CD8-positive, alpha-beta memory T cell (primary cell): ENCODE results near the gene NUDT16L1. TPM values are rescaled to one million over a fixed set of nuclear protein-coding genes. Genes with fewer than 3 reads are reported as not detected.

ENCODE experiments used
- CTCF ChIA-PET: fragments of 350-600 bp; sonication (Branson Sonifier 250); formaldehyde crosslinking; loops from one replicate; lab custom pipeline; 2021; ENCODE audit warnings: antibody characterized with exemption; lab: Charles Lee
- POLR2A ChIA-PET: fragments of 350-600 bp; sonication (Branson Sonifier 250); formaldehyde crosslinking; loops from one replicate; lab custom pipeline; 2021; ENCODE audit warnings: antibody characterized with exemption; lab: Charles Lee
- DNase-seq, 5 donors: peaks; one replicate each; pipeline versions ENCODE4 v3.0.0 to v3.0.0-alpha.2; 2020 to 2022; ENCODE audit warnings: mixed read lengths in 1 of 5
- H3K27ac ChIP-seq: one replicate; pipeline ENCODE4 v1.7.0; 2013; ENCODE audit warnings: low read depth, mild to moderate bottlenecking, low read length, moderate library complexity
- H3K27me3 ChIP-seq: 2 replicates; pipeline ENCODE4 v1.7.0; 2013; ENCODE audit warnings: low read length, mild to moderate bottlenecking; ENCODE audit not compliant: insufficient read depth, poor library complexity, severe bottlenecking
- H3K36me3 ChIP-seq: 2 replicates; pipeline ENCODE4 v1.7.0; 2013; ENCODE audit warnings: mild to moderate bottlenecking, low read length, moderate library complexity; ENCODE audit not compliant: insufficient read depth
- H3K4me1 ChIP-seq: 2 replicates; pipeline ENCODE4 v1.7.0; 2013; ENCODE audit warnings: mild to moderate bottlenecking, low read length, moderate library complexity; ENCODE audit not compliant: insufficient read depth
- H3K4me3 ChIP-seq: 2 replicates; pipeline ENCODE4 v1.7.0; 2013; ENCODE audit warnings: mild to moderate bottlenecking, low read length
- H3K9me3 ChIP-seq: 2 replicates; pipeline ENCODE4 v1.7.0; 2013; ENCODE audit warnings: mild to moderate bottlenecking, low read length
- H3K27ac Mint-ChIP-seq, 8 donors: one replicate each; pipeline ENCODE4 v1.8.0; 2020 to 2021; ENCODE audit warnings: mixed read lengths in 8 of 8, mild to moderate bottlenecking in 6 of 8, inconsistent platforms in 3 of 8, moderate library complexity in 3 of 8
- H3K27me3 Mint-ChIP-seq, 2 donors: one replicate each; pipeline ENCODE4 v1.8.0; 2020 to 2021; ENCODE audit warnings: mixed read lengths in 2 of 2, mild to moderate bottlenecking in 1 of 2, moderate library complexity in 1 of 2
- H3K36me3 Mint-ChIP-seq, 3 donors: one replicate each; pipeline ENCODE4 v1.8.0; 2020 to 2021; ENCODE audit warnings: mixed read lengths in 3 of 3, inconsistent platforms in 1 of 3, mild to moderate bottlenecking in 1 of 3
- H3K4me1 Mint-ChIP-seq, 3 donors: one replicate each; pipeline ENCODE4 v1.8.0; 2020 to 2021; ENCODE audit warnings: mixed read lengths in 3 of 3, inconsistent platforms in 1 of 3, mild to moderate bottlenecking in 1 of 3
- H3K4me3 Mint-ChIP-seq, 7 donors: one replicate each; pipeline ENCODE4 v1.8.0; 2020 to 2021; ENCODE audit warnings: mixed read lengths in 7 of 7, mild to moderate bottlenecking in 6 of 7, moderate library complexity in 4 of 7, inconsistent platforms in 2 of 7
- H3K9me3 Mint-ChIP-seq, 5 donors: one replicate each; pipeline ENCODE4 v1.8.0; 2020 to 2022; ENCODE audit warnings: mixed read lengths in 5 of 5, mild to moderate bottlenecking in 3 of 5, moderate library complexity in 2 of 5, inconsistent platforms in 1 of 5
- polyA plus RNA-seq: library from polyadenylated mRNA; unstranded; fragments of 300-500 nt; fragmentation: Illumina TruSeq; gene quantifications from one replicate; pipeline ENCODE4 v1.2.3, GENCODE V29; 2021
- total RNA-seq, 2 experiments: library from RNA; stranded (reverse); gene quantifications; one replicate each; pipeline ENCODE4 v1.2.3, GENCODE V29; 2021

The NUDT16L1 gene
- total and polyA plus RNA-seq, 3 experiments from 2014 or later, result 40.6 to 89.2 (median 47.7) TPM

DNA sequence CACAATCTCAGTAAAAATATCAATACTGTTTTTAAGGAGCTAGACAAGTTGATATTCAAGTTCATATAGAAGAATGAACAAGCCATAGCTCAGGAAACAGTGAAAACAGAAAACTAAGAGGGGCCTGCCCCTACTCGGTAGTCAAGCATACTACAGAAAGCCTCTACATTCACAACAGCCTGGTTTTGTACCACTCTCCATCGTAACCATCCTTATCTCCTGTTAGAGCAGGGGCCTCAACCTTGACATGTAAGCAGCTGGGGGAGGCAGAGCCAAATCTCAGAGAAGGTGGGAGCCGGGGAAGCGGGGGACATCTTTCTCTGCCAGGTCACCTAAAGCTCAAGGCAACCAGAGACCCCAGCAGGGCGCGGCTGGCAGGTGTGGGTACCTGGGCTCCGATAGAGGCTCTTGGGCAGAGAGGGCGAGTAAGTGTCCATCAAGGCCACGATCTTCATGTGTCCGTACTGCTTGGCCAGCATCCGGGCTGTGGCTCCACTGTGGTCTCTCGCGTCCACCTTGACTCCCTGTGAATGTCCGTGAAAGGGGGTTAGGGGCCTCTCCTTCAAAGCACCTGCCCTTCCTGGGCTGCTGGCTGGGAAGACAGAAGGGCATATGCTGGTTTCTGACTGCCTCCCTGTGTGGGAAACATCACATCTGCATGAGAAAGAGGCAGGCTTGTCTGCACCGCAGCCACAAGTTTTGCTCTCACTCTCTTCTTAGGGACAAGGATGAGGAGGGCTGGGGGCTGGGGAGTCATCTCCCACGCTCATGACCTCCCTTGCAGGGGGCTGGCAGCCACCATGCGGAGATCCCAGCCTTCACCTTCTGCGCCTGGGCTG lies 20.5 kb downstream of the NUDT16L1 start:
- H3K36me3 ChIP-seq, result peaks cover 9% of the 10 kb centered on the region
- Mint-ChIP-seq H3K27me3 (no peaks in the 10 kb centered on the region), H3K4me1 (peaks cover 0 to 4% (median 0%) of the 10 kb centered on the region in 3 donors), H3K4me3 (no peak overlapping the region), H3K36me3 (peaks cover 0 to 58% (median 13%) of the 10 kb centered on the region in 3 donors), H3K9me3 (no peaks in the 10 kb centered on the region), H3K27ac (no peak overlapping the region)
- POLR2A ChIA-PET, result interaction anchor here (0.5 to 1.5 kb wide), 2 partner anchors 8 to 20 kb away, joined by 4 to 6 read pairs; partner anchors contain the start of gene NUDT16L1
- H3K9me3 ChIP-seq, result no peaks in the 10 kb centered on the region
- H3K27ac ChIP-seq, result no peak overlapping the region
- no peaks in the 10 kb centered on the region for H3K4me1 ChIP-seq
- H3K4me3 ChIP-seq, result no peak overlapping the region
- DNase-seq, result no peak
- H3K27me3 ChIP-seq, result no peaks in the 10 kb centered on the region
- CTCF ChIA-PET, result no interaction called here

DNA sequence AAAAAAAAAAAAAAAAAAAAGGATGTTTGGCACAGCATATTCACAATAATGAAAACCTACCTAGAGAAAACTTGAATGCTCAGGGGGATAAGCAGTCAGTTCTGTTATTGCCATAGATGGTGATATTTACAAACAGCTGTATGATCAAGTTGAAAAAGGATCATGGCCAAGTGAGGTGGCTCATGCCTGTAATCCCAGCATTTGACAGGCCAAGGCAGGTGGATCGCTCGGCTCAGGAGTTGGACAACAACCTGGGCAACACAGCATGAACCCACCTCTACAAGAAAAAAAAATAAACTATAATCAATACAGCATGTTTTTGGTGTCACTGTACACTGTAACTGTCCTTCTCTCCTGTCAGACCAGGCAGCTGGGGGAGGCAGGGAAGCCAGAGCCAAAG lies 21.6 kb downstream of the NUDT16L1 start:
- Histone ChIP-seq H3K36me3 (peaks cover 7% of the 10 kb centered on the region), H3K4me1 (no peaks in the 10 kb centered on the region), H3K27me3 (no peaks in the 10 kb centered on the region), H3K4me3 (no peak overlapping the region), H3K27ac (no peak overlapping the region), H3K9me3 (no peaks in the 10 kb centered on the region)
- DNase-seq, result no peak
- no peaks in the 10 kb centered on the region for H3K9me3 Mint-ChIP-seq
- H3K36me3 Mint-ChIP-seq, result peaks cover 0 to 54% (median 10%) of the 10 kb centered on the region in 3 donors
- CTCF ChIA-PET, result no interaction called here
- POLR2A ChIA-PET, result interaction anchor here (1.5 kb wide), 1 partner anchor 21 kb away, joined by 4 read pairs; the partner anchor contains the start of gene NUDT16L1
- H3K4me3 Mint-ChIP-seq, result no peak overlapping the region
- H3K4me1 Mint-ChIP-seq, result peaks cover 0 to 4% (median 0%) of the 10 kb centered on the region in 3 donors
- H3K27me3 Mint-ChIP-seq, result no peaks in the 10 kb centered on the region
- H3K27ac Mint-ChIP-seq, result no peak overlapping the region

DNA sequence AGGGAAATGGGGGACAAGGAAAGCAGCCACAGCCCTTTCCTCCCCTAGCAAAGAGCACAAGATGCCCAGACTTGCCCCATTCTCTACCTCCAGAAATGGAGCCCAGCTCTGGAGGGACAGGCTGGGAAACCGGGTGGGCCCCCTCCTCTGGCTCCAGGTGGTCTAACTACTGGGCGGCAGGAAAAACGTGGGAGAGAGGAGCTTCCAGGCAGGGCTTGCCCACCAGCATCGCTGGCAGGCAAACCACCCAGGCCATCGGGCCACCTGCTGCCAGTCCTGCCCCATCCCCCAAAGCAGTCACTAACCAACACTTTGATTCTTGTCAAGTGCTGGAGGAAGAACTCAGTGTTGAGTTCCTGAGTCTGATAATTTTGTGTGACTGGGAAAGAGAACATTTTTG lies 25.1 kb downstream of the NUDT16L1 start:
- ChIA-PET CTCF (no interaction called here), POLR2A (no interaction called here)
- Mint-ChIP-seq H3K27me3 (no peaks in the 10 kb centered on the region), H3K27ac (no peak overlapping the region), H3K36me3 (peaks cover 0 to 46% (median 8%) of the 10 kb centered on the region in 3 donors), H3K4me3 (no peak overlapping the region), H3K4me1 (peaks cover 0 to 4% (median 0%) of the 10 kb centered on the region in 3 donors), H3K9me3 (no peaks in the 10 kb centered on the region)
- DNase-seq, result no peak
- Histone ChIP-seq H3K4me1 (no peaks in the 10 kb centered on the region), H3K36me3 (no peaks in the 10 kb centered on the region), H3K27me3 (no peaks in the 10 kb centered on the region), H3K27ac (no peak overlapping the region), H3K9me3 (no peaks in the 10 kb centered on the region), H3K4me3 (no peak overlapping the region)

DNA sequence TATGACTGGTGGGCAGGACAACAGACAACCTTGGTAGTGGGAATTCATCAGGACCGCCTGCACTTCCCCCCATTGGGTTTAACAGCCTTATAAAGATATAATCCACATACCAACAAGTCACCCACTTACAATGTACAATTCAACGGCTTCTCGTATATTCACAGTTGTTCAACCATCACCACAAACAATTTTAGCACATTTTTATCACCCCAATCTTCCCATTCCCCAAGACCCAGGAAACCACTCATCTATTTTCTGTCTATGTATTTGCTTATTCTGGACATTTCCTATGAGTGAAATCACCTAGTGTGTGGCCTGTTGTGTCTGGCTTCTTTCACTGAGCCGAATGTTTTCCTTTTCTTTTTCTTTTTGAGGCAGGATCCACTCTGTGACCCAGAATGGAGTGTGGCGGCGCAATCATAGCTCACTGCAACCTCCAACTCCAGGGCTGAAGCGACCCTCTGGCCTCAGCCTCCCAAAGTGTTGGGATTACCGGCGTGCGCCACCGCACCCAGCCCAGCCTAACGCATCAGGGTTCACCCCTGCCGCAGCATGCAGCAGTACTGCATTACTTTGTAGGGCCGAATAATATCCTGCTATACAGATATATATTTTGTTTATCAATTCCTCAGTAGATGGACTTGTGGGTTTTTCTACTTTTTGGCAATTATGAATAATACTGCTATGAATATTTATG lies 29.9 kb downstream of the NUDT16L1 start:
- no peaks in the 10 kb centered on the region for H3K4me1 ChIP-seq
- H3K36me3 ChIP-seq, result peaks cover 11% of the 10 kb centered on the region
- Mint-ChIP-seq H3K4me3 (no peak overlapping the region), H3K27ac (peak overlapping the region in 1 of 8 donors; percentile 20), H3K9me3 (no peaks in the 10 kb centered on the region), H3K4me1 (peaks cover 0 to 1% (median 0%) of the 10 kb centered on the region in 3 donors), H3K27me3 (no peaks in the 10 kb centered on the region), H3K36me3 (peaks cover 0 to 52% (median 11%) of the 10 kb centered on the region in 3 donors)
- ChIA-PET CTCF (interaction anchor here (1.1 kb wide), 1 partner anchor 11 kb away, joined by 3 read pairs; the partner anchor contains the start of gene DNAAF8), POLR2A (no interaction called here)
- no peaks in the 10 kb centered on the region for H3K9me3 ChIP-seq
- H3K27me3 ChIP-seq, result no peaks in the 10 kb centered on the region
- DNase-seq, result no peak
- H3K4me3 ChIP-seq, result no peak overlapping the region
- no peak overlapping the region for H3K27ac ChIP-seq

DNA sequence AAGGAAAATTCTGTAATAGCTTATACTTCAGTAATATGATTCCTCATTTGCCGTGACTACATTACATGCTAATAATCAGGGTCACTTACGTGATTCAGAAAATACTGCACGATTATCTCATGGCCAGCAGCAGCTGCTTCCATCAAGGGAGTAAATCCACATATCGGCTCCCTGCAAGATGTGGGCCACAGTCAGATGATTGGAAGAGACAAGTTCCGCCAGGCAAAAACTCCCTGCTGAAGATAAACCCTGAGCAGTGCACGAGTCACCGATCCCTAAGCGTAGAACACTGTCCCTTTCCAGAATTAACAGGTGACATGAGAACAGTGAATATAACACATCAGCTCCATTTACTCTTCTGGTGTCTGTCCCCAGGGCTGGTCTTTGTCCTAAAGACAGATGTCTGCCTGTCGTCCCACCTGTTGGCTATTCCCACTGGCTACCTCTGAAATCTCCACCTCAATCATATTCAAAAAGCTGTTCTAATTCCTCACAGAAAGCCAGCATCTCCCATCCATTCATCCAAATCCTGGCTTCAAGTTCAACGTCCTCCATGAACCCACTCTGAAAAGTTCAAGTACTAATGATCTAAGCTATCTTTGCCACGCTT lies 31.4 kb downstream of the NUDT16L1 start:
- POLR2A ChIA-PET, result no interaction called here
- CTCF ChIA-PET, result interaction anchor here (0.6 kb wide), 1 partner anchor 9 kb away, joined by 5 read pairs; no protein-coding TSS in a partner anchor
- Histone ChIP-seq H3K36me3 (peaks cover 11% of the 10 kb centered on the region), H3K4me3 (no peak overlapping the region), H3K27ac (no peak overlapping the region), H3K4me1 (no peaks in the 10 kb centered on the region), H3K9me3 (no peaks in the 10 kb centered on the region), H3K27me3 (no peaks in the 10 kb centered on the region)
- Mint-ChIP-seq H3K4me1 (peaks cover 0 to 4% (median 0%) of the 10 kb centered on the region in 3 donors), H3K4me3 (no peak overlapping the region), H3K27me3 (no peaks in the 10 kb centered on the region), H3K36me3 (peaks cover 0 to 55% (median 15%) of the 10 kb centered on the region in 3 donors), H3K27ac (peak overlapping the region in 2 of 8 donors; percentile 20 to 85), H3K9me3 (no peaks in the 10 kb centered on the region)
- no peak for DNase-seq

DNA sequence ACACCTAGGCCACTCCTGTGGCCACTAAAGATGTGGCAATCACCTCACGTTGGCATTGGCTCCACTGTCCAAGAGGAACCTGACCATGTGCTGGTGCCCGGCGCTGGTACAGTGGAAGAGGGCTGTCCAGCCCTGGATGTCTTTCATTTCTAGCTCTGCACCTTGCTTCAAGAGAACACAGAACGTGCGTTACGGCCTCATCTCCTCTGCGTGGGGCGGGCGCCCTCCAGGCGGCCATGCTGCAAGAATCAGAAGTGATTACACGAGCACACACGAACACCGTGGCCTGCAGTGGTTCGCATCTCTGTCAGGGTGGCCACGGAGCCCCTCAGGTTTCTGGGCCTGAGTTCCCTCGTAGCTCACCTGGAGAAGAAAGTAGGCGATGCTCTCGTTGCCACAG lies 33.3 kb downstream of the NUDT16L1 start:
- ChIA-PET POLR2A (no interaction called here), CTCF (no interaction called here)
- Histone ChIP-seq H3K4me1 (no peaks in the 10 kb centered on the region), H3K36me3 (peaks cover 17% of the 10 kb centered on the region), H3K27ac (no peak overlapping the region), H3K9me3 (no peaks in the 10 kb centered on the region), H3K27me3 (no peaks in the 10 kb centered on the region), H3K4me3 (no peak overlapping the region)
- Mint-ChIP-seq H3K4me1 (peaks cover 4% of the 10 kb centered on the region in 3 donors), H3K36me3 (peaks cover 0 to 62% (median 15%) of the 10 kb centered on the region in 3 donors), H3K9me3 (no peaks in the 10 kb centered on the region), H3K4me3 (no peak overlapping the region), H3K27me3 (no peaks in the 10 kb centered on the region), H3K27ac (no peak overlapping the region)
- DNase-seq, result no peak

DNA sequence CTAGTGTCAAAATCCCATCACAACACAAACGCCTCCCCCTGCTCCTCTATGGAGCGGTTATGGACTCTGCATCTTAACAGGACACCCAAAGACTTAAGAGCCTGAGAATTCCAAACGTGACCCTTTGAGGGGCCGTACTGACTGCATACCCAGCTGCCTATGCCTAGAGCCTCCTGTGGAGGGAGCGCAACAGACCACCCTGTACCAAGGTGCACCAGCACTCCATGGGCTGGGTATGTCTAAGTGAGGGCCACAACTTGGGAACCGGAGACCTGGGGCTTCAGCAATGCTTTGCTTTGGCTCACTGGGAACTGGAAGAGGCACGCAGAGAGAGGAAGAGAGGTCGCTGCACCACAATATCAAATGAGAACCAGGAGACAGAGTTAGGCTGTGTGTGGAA lies 35.3 kb downstream of the NUDT16L1 start:
- CTCF ChIA-PET, result no interaction called here
- Histone ChIP-seq H3K9me3 (no peaks in the 10 kb centered on the region), H3K27me3 (no peaks in the 10 kb centered on the region), H3K4me1 (peaks cover 11% of the 10 kb centered on the region), H3K4me3 (no peak overlapping the region), H3K27ac (no peak overlapping the region), H3K36me3 (peaks cover 17% of the 10 kb centered on the region)
- POLR2A ChIA-PET, result no interaction called here
- H3K27ac Mint-ChIP-seq, result no peak overlapping the region
- H3K4me1 Mint-ChIP-seq, result peaks cover 14 to 19% (median 15%) of the 10 kb centered on the region in 3 donors
- no peaks in the 10 kb centered on the region for H3K9me3 Mint-ChIP-seq
- DNase-seq, result no peak
- peak overlapping the region in 1 of 7 donors; percentile 66 for H3K4me3 Mint-ChIP-seq
- H3K27me3 Mint-ChIP-seq, result no peaks in the 10 kb centered on the region
- H3K36me3 Mint-ChIP-seq, result peaks cover 0 to 54% (median 11%) of the 10 kb centered on the region in 3 donors
